Calu3 (cell line): Measurements from ENCODE around the gene MAN1A2. TPM values are rescaled to one million over a fixed set of nuclear protein-coding genes. Genes with fewer than 3 reads are reported as not detected.

Source experiments
- BruUV-seq: library from RNA; stranded (reverse); fragments of 400-500 nt; replicated peaks from 2 replicates; lab custom pipeline; 2021; lab: Mats Ljungman, UMichigan
- CTCF ChIA-PET: fragments of 300-600 bp; sonication (Branson Sonifier 250); formaldehyde crosslinking; loops from one replicate; lab custom pipeline; 2022; ENCODE audit warnings: antibody characterized with exemption; lab: Charles Lee
- DNase-seq: peaks from one replicate; pipeline ENCODE4 v3.0.0; 2022
- H3K27ac Mint-ChIP-seq: one replicate; pipeline ENCODE4 v1.8.0; 2022; ENCODE audit warnings: mixed read lengths; ENCODE audit not compliant: unreplicated experiment
- H3K27me3 Mint-ChIP-seq: one replicate; pipeline ENCODE4 v1.8.0; 2022; ENCODE audit warnings: mixed read lengths; ENCODE audit not compliant: unreplicated experiment
- H3K36me3 Mint-ChIP-seq: one replicate; pipeline ENCODE4 v1.8.0; 2022; ENCODE audit warnings: mild to moderate bottlenecking, moderate library complexity, mixed read lengths; ENCODE audit not compliant: insufficient read depth, unreplicated experiment
- H3K4me1 Mint-ChIP-seq: one replicate; pipeline ENCODE4 v1.8.0; 2022; ENCODE audit warnings: mild to moderate bottlenecking, low read depth, mixed read lengths; ENCODE audit not compliant: unreplicated experiment
- H3K4me3 Mint-ChIP-seq: one replicate; pipeline ENCODE4 v1.8.0; 2022; ENCODE audit warnings: mild to moderate bottlenecking, low read depth, moderate library complexity, mixed read lengths; ENCODE audit not compliant: unreplicated experiment
- H3K9me3 Mint-ChIP-seq: one replicate; pipeline ENCODE4 v1.8.0; 2022; ENCODE audit warnings: low read depth, mixed read lengths; ENCODE audit not compliant: unreplicated experiment
- CTCF ChIP-seq: fragments of 200-600 bp; IDR thresholded peaks from one replicate; pipeline ENCODE4 v1.8.0; 2022; ENCODE audit warnings: antibody characterized with exemption; ENCODE audit not compliant: unreplicated experiment
- intact Hi-C: fragments of 100-400 bp; cut with micrococcal nuclease; formaldehyde crosslinking; loops from one replicate; pipeline ENCODE4 v1.10.0; 2022; ENCODE audit not compliant: unreplicated experiment
- total RNA-seq: library from RNA; stranded (reverse); gene quantifications from 2 replicates; pipeline ENCODE4 v1.2.3, GENCODE V29; 2022

The MAN1A2 gene
- total RNA-seq, 1 experiment from 2014 or later: 28.2 TPM

- no TSS peak for BruUV-seq
- H3K4me1 Mint-ChIP-seq: peaks cover 7% of the 10 kb centered on the region
- no peak overlapping the region for H3K4me3 Mint-ChIP-seq
- H3K27ac Mint-ChIP-seq: no peak overlapping the region
- no peak for DNase-seq
- H3K36me3 Mint-ChIP-seq: no peaks in the 10 kb centered on the region
- intact Hi-C loops: no loop called here
- TF ChIP-seq CTCF: no peak
- H3K9me3 Mint-ChIP-seq: no peaks in the 10 kb centered on the region
- no peaks in the 10 kb centered on the region for H3K27me3 Mint-ChIP-seq
- CTCF ChIA-PET: no interaction called here
Measured at GRCh38 chr1:117572546-117572945, 205.3 kb downstream of the MAN1A2 start.

GRCh38 chr1:117573386-117574023 is 206.3 kb downstream of the MAN1A2 start:
- intact Hi-C loops: no loop called here
- no peaks in the 10 kb centered on the region for H3K27me3 Mint-ChIP-seq
- H3K27ac Mint-ChIP-seq: no peak overlapping the region
- H3K9me3 Mint-ChIP-seq: no peaks in the 10 kb centered on the region
- H3K4me1 Mint-ChIP-seq: peaks cover 7% of the 10 kb centered on the region
- DNase-seq: no peak
- no peak overlapping the region for H3K4me3 Mint-ChIP-seq
- CTCF ChIA-PET: no interaction called here
- no TSS peak for BruUV-seq
- H3K36me3 Mint-ChIP-seq: no peaks in the 10 kb centered on the region
- no peak for TF ChIP-seq CTCF

- H3K27me3 Mint-ChIP-seq: no peaks in the 10 kb centered on the region
- no peak for DNase-seq
- no peak overlapping the region for H3K27ac Mint-ChIP-seq
- no peaks in the 10 kb centered on the region for H3K36me3 Mint-ChIP-seq
- CTCF ChIA-PET: interaction anchor here (0.7 kb wide), 1 partner anchor 22 kb away, joined by 3 read pairs; no protein-coding TSS in a partner anchor
- no peak for TF ChIP-seq CTCF
- peaks cover 7% of the 10 kb centered on the region for H3K4me1 Mint-ChIP-seq
- BruUV-seq: no TSS peak
- no peaks in the 10 kb centered on the region for H3K9me3 Mint-ChIP-seq
- intact Hi-C loops: no loop called here
- no peak overlapping the region for H3K4me3 Mint-ChIP-seq
Measured at GRCh38 chr1:117574161-117574835, 207.0 kb downstream of the MAN1A2 start.

GRCh38 chr1:117575586-117576225 is 208.5 kb downstream of the MAN1A2 start:
- intact Hi-C loops: no loop called here
- no TSS peak for BruUV-seq
- no peak for TF ChIP-seq CTCF
- no peak overlapping the region for H3K4me3 Mint-ChIP-seq
- no peaks in the 10 kb centered on the region for H3K36me3 Mint-ChIP-seq
- H3K27me3 Mint-ChIP-seq: peaks cover 6% of the 10 kb centered on the region
- H3K9me3 Mint-ChIP-seq: no peaks in the 10 kb centered on the region
- no peak for DNase-seq
- CTCF ChIA-PET: interaction anchor here (0.6 kb wide), 1 partner anchor 112 kb away, joined by 3 read pairs; no protein-coding TSS in a partner anchor
- peaks cover 7% of the 10 kb centered on the region for H3K4me1 Mint-ChIP-seq
- H3K27ac Mint-ChIP-seq: no peak overlapping the region
